Measurements from ENCODE around the gene NDUFC1. TPM values are rescaled to one million over a fixed set of nuclear protein-coding genes. Genes with fewer than 3 reads are reported as not detected.

The NDUFC1 gene
- total RNA-seq, 1 experiment from 2014 or later: 59.1 TPM

DNA sequence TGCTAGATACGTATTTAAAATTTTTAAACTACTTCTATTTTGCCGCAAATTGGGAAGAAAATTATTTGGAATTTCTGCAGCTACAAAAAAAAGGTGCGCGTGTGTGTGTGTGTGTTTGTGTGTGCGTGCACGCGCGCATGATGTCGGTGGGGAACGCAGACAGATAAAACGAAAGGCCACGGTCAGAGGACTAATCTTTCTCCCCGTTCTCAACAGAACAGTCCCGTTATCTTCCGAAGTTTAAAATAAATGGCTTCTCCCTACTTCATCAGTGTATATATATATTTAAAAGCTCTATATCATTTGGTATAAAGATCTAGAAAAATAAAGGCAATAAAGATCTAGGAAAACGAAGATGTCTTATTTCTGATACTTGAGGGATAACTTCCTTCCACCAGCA is 23.8 kb downstream of the NDUFC1 start:
- Histone ChIP-seq H4K5ac (ENCODE audit: insufficient read length, low read depth, low read length) (no peak overlapping the region), H2BK20ac (ENCODE audit: low read depth, low read length, poor library complexity, severe bottlenecking) (no peak overlapping the region), H3K18ac (ENCODE audit: insufficient read length, low read depth, low read length) (no peak overlapping the region), H3K27me3 (ENCODE audit: insufficient read depth, low read length) (peaks cover 12% of the 10 kb centered on the region; the same call in 1 of the 2 replicates), H4K20me1 (ENCODE audit: control insufficient read depth, insufficient read depth, insufficient read length) (no peaks in the 10 kb centered on the region), H2AFZ (ENCODE audit: low read length) (no peak overlapping the region), H3K79me1 (ENCODE audit: insufficient read depth, low read depth, low read length, poor library complexity, severe bottlenecking) (no peaks in the 10 kb centered on the region), H3K4ac (ENCODE audit: low read depth, low read length) (no peak overlapping the region), H3K56ac (ENCODE audit: insufficient read length, low read depth, low read length) (no peak overlapping the region), H3K4me1 (ENCODE audit: insufficient read depth, low read length) (no peaks in the 10 kb centered on the region), H4K91ac (ENCODE audit: insufficient read length, low read depth, low read length) (no peak overlapping the region), H2BK12ac (ENCODE audit: insufficient read length, low read depth, low read length) (no peak overlapping the region), H3K79me2 (ENCODE audit: insufficient read depth, low read length) (no peaks in the 10 kb centered on the region), H3K14ac (ENCODE audit: insufficient read depth, low read length) (no peak overlapping the region), H2AK5ac (ENCODE audit: insufficient read length, low read length) (no peak overlapping the region), H3K27ac (ENCODE audit: insufficient read length, low read depth, low read length) (no peak overlapping the region), H2BK15ac (ENCODE audit: low read depth, low read length) (no peak overlapping the region), H3K23ac (ENCODE audit: insufficient read length, low read depth, low read length) (no peak overlapping the region), H3K23me2 (ENCODE audit: insufficient read length, low read depth, low read length, poor library complexity, severe bottlenecking) (peaks cover 4% of the 10 kb centered on the region), H3K9ac (ENCODE audit: extremely low read depth, insufficient read length, low read length) (no peak overlapping the region), H2BK5ac (ENCODE audit: insufficient read length, low read length) (no peak overlapping the region), H3T11ph (ENCODE audit: low read length) (no peak overlapping the region), H4K8ac (replicated peaks; ENCODE audit: insufficient read length, low read depth, low read length) (no peak overlapping the region), H3K9me3 (ENCODE audit: control insufficient read depth, low read depth, low read length) (no peaks in the 10 kb centered on the region), H2BK120ac (ENCODE audit: low read depth, low read length, poor library complexity, severe bottlenecking) (no peak overlapping the region), H3K4me2 (ENCODE audit: insufficient read depth, insufficient read length, low read length) (peak overlapping the region; percentile 72)
- H3K36me3 Mint-ChIP-seq (ENCODE audit: insufficient read depth in 1 of 3, low read depth in 3 of 3): no peaks in the 10 kb centered on the region
- peaks cover 11 to 14% of the 10 kb centered on the region in 2 experiments for H3K4me1 Mint-ChIP-seq
- no CpG with 5 or more reads among the region's 16 CpGs for WGBS (ENCODE audit: extremely low coverage, insufficient read length, low lambda C conversion rate)
- H3K27ac Mint-ChIP-seq: no peak overlapping the region
- peak overlapping the region; percentile 69 to 84 for H3K4me3 Mint-ChIP-seq
- TF ChIP-seq CTCF (conservative IDR thresholded peaks at IDR 0.05): no peak
- H3K9me3 Mint-ChIP-seq: no peaks in the 10 kb centered on the region
- no peak for DNase-seq
- peaks cover 40% of the 10 kb centered on the region for H3K27me3 Mint-ChIP-seq (ENCODE audit: low read depth)

All from H9 (cell line).